ENCODE measurements around the gene CDX2.

CDX2 gene

GRCh38 chr13:27921961-27922882, 46.9 kb downstream of the CDX2 start:
- no peak for TF ChIP-seq GATA3 (IDR thresholded peaks at IDR 0.05; ENCODE audit: low read depth, low read length)
- TF ChIP-seq GATA2 (IDR thresholded peaks at IDR 0.05; ENCODE audit: low read depth, low read length) = no peak

GRCh38 chr13:27921421-27921960, 47.6 kb downstream of the CDX2 start:
- TF ChIP-seq GATA2 (IDR thresholded peaks at IDR 0.05; ENCODE audit: low read depth, low read length) (no peak), GATA3 (IDR thresholded peaks at IDR 0.05; ENCODE audit: low read depth, low read length) (no peak)

- no peak for TF ChIP-seq GATA2 (IDR thresholded peaks at IDR 0.05; ENCODE audit: low read depth, low read length)
- no peak for TF ChIP-seq GATA3 (IDR thresholded peaks at IDR 0.05; ENCODE audit: low read depth, low read length)
These were observed 48.3 kb downstream of the CDX2 start for GRCh38 chr13:27920677-27921420.

GRCh38 chr13:27919934-27920676, 49.0 kb downstream of the CDX2 start, which contains the start of gene PDX1:
TSS of gene PDX1 (plus strand) at chr13:27920000. CDS start at chr13:27920139, 139 bp downstream.
- TF ChIP-seq GATA3 (IDR thresholded peaks at IDR 0.05; ENCODE audit: low read depth, low read length) = no peak
- no peak for TF ChIP-seq GATA2 (IDR thresholded peaks at IDR 0.05; ENCODE audit: low read depth, low read length)

- no peak for TF ChIP-seq GATA3 (IDR thresholded peaks at IDR 0.05; ENCODE audit: low read depth, low read length)
- no peak for TF ChIP-seq GATA2 (IDR thresholded peaks at IDR 0.05; ENCODE audit: low read depth, low read length)
These were observed 49.5 kb downstream of the CDX2 start for GRCh38 chr13:27919659-27919933.

GRCh38 chr13:27918918-27919658, 50.0 kb downstream of the CDX2 start:
- TF ChIP-seq GATA2 (IDR thresholded peaks at IDR 0.05; ENCODE audit: low read depth, low read length) (no peak), GATA3 (IDR thresholded peaks at IDR 0.05; ENCODE audit: low read depth, low read length) (no peak)

- TF ChIP-seq GATA3 (IDR thresholded peaks at IDR 0.05; ENCODE audit: low read depth, low read length) (no peak), GATA2 (IDR thresholded peaks at IDR 0.05; ENCODE audit: low read depth, low read length) (no peak)
These were observed 50.8 kb downstream of the CDX2 start for GRCh38 chr13:27918041-27918917.

- TF ChIP-seq GATA3 (IDR thresholded peaks at IDR 0.05; ENCODE audit: low read depth, low read length) (no peak), GATA2 (IDR thresholded peaks at IDR 0.05; ENCODE audit: low read depth, low read length) (no peak)
These were observed 51.8 kb downstream of the CDX2 start for GRCh38 chr13:27917121-27917947.

- TF ChIP-seq GATA2 (IDR thresholded peaks at IDR 0.05; ENCODE audit: low read depth, low read length) (no peak), GATA3 (IDR thresholded peaks at IDR 0.05; ENCODE audit: low read depth, low read length) (no peak)
These were observed 53.6 kb downstream of the CDX2 start for GRCh38 chr13:27915301-27916207.

GRCh38 chr13:27913160-27913559, 56.0 kb downstream of the CDX2 start:
- TF ChIP-seq GATA3 (IDR thresholded peaks at IDR 0.05; ENCODE audit: low read depth, low read length) (no peak), GATA2 (IDR thresholded peaks at IDR 0.05; ENCODE audit: low read depth, low read length) (no peak)

GRCh38 chr13:27911521-27911920, 57.6 kb downstream of the CDX2 start:
- no peak for TF ChIP-seq GATA3 (IDR thresholded peaks at IDR 0.05; ENCODE audit: low read depth, low read length)
- no peak for TF ChIP-seq GATA2 (IDR thresholded peaks at IDR 0.05; ENCODE audit: low read depth, low read length)
